8988T (cell line): Measurements from ENCODE around the gene HOXC11.

Experiments
- DNase-seq: peaks from one replicate; pipeline ENCODE4 v3.0.0; 2011

The HOXC11 gene

GRCh38 chr12:53944209-53944608 lies 28.7 kb upstream of the HOXC11 start:
- DNase-seq = no peak

- DNase-seq = no peak
These were observed 27.7 kb upstream of the HOXC11 start for GRCh38 chr12:53944907-53945847.

- DNase-seq = no peak
These were observed 25.2 kb upstream of the HOXC11 start for GRCh38 chr12:53947743-53948142.

- peak; percentile 53 for DNase-seq
These were observed 24.0 kb upstream of the HOXC11 start for GRCh38 chr12:53948650-53949593.

GRCh38 chr12:53949631-53950436 lies 23.1 kb upstream of the HOXC11 start:
- no peak for DNase-seq

GRCh38 chr12:53950437-53950773 lies 22.5 kb upstream of the HOXC11 start:
- peak; percentile 46 for DNase-seq

GRCh38 chr12:53950789-53951576 lies 21.9 kb upstream of the HOXC11 start:
- no peak for DNase-seq

GRCh38 chr12:53951577-53952334 lies 21.2 kb upstream of the HOXC11 start:
- no peak for DNase-seq

GRCh38 chr12:53952335-53952694 lies 20.6 kb upstream of the HOXC11 start:
- DNase-seq = no peak

GRCh38 chr12:53952871-53953734 lies 19.8 kb upstream of the HOXC11 start:
- DNase-seq = peak; percentile 93

- DNase-seq = no peak
These were observed 18.9 kb upstream of the HOXC11 start for GRCh38 chr12:53953831-53954693.

- DNase-seq = no peak
These were observed 18.3 kb upstream of the HOXC11 start, which contains the start of gene HOXC12 for GRCh38 chr12:53954694-53955035. Gene HOXC12 (plus strand): TSS chr12:53954903. CDS start chr12:53954930, 27 bp downstream.

GRCh38 chr12:53955036-53955775 lies 17.7 kb upstream of the HOXC11 start:
- no peak for DNase-seq

GRCh38 chr12:53955776-53956250 lies 17.1 kb upstream of the HOXC11 start:
- no peak for DNase-seq

- no peak for DNase-seq
These were observed 16.6 kb upstream of the HOXC11 start for GRCh38 chr12:53956251-53956887.

GRCh38 chr12:53956914-53957536 lies 15.9 kb upstream of the HOXC11 start:
- no peak for DNase-seq

GRCh38 chr12:53958128-53958527 lies 14.8 kb upstream of the HOXC11 start:
- DNase-seq = no peak
